ENCODE data around the gene EFNA2.

Gene EFNA2

GRCh38 chr19:1284979-1285736, 515 bp upstream of the EFNA2 start:
- FAIRE-seq: no peak

- no peak for FAIRE-seq
These were observed 1.0 kb downstream of the EFNA2 start for GRCh38 chr19:1286487-1287353.

- no peak for FAIRE-seq
These were observed 1.9 kb downstream of the EFNA2 start for GRCh38 chr19:1287354-1288225.

GRCh38 chr19:1288226-1288612, 2.5 kb downstream of the EFNA2 start:
- FAIRE-seq: no peak

DNA sequence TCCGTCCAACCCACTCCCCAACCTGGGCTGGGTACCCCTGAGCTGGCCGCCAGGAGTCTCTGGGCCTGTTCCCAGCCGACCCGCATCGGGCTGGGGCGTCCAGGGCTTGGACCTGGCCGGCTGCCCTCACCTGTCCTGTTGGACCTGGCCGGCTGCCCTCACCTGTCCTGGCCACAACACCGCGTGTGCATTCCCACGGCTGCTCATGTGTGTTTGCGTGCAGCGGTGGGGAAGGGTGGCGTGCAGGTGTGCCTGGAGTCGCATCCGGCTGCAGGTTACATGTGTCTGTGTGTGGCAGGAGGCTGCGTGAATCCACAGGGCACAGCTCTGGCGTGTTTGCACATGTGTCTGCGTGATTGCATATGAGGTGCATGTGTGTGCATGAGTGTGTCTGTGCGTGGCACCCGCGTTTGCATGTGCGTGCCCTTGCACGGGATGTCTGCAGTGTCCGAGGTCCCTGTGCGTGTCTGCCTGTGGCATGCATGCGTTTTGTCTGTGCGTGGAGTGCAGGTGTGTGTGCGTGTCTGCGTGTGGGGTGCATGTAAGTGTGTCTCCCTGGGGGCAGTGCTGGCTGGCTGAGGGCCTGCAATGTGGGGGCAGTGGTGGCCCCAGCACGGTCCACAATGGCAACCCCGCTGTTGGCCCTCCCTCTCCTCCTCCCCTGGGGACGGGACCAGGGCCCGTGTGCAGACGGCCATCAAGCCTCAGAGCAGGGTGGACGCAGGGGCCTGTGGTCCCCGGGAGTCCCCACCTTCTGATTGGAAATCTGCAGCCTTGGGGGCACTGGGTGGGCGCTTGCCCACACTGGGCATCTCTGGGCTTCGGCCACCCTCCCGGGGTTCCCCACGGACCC, 3.4 kb downstream of the EFNA2 start:
- FAIRE-seq: no peak

GRCh38 chr19:1289686-1290025, 4.0 kb downstream of the EFNA2 start:
- no peak for FAIRE-seq

DNA sequence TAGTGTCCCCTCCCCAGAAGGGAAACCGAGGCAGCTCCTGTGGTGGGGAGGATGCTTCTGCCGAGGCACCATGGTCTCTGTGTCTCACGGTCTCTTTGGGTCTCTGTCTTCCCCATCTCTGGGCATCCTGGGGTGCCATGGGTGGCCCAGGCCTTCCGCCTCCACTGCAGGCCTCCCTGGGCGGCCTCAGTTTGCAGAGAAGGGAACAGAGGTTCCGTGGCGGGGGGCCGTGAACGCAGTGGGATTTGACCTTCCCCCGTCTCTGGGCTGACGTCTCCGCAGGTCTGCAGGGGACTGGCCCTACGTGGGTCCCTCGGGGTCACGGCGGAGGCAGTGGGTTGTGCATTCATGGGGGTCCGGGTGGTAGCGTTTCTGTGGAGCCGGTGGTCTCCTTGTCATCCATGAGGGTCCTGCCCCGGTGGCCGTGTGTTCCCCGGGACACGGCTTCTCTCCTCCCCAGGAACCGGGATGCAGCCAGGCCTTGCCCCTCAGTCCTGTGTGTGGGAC, 4.6 kb downstream of the EFNA2 start:
- FAIRE-seq: no peak

- FAIRE-seq: no peak
These were observed 5.3 kb downstream of the EFNA2 start for GRCh38 chr19:1290703-1291651.

DNA sequence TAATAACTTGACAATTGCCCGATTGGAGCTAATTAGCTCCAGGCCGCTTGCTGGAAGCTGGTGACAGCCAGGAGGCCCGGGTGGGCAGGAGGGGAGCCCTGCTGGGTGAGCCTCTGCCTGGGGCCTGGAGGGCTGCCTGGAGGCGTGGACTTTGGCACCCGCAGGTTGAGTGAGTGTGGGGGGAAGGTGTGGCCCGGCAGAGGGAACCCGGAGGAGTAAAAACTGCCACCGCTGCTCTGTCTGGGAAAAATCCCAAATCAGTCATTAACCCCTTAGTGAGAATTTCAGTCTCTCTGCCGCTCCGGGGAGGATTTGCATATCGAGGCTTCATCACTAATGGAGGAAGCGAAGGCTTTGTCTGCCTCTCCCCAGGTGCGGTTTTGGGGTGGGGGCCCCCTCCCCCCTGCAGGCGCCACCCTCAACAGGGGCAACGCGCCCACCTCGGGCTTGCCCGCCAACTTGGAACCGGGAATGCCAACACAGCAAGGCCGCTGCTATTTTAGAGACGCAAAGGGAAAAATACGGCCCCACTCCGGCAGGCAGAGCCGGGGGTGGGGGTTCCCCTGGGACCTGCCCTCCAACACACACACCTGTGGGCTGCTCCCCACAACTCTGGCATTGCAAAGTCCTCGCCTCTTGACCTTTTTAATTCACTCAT, 6.2 kb downstream of the EFNA2 start:
- FAIRE-seq: no peak

DNA sequence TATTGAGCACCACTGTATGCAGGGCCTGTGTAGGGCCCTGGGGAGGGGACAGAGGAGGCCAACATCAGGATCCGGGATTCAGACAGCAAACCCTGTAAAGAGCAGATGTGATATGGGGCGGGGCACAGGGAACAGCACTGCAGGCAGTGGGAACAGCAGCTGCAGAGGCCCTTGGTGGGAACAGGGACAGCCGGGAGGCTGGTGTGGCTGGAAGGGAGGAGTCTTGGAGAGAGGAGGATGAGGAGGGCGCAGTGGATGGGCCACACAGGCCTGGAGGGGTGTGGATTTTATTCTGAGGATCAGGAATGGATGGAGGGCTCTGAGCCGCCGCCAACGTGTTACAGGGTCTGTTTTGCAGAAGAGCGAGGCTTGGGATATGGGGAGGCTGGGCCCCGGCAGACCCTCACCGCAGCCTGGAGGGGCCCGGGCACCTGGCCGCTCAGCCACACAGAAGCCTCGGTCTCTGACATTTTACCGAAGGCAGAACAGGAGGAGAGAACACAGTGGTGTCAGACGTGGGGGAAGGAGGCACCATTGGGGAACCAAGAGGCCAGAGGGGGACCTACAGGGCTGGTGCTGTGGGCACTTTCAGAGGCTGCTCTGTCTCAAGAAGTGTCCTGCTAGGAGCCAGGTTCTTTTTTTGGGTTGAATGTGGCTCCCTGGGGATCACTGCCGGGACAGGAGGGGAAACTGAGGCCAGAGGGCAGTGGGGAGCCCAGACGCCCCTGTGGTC, 6.9 kb downstream of the EFNA2 start:
- no peak for FAIRE-seq

GRCh38 chr19:1293782-1294604, 8.3 kb downstream of the EFNA2 start:
- FAIRE-seq: no peak

DNA sequence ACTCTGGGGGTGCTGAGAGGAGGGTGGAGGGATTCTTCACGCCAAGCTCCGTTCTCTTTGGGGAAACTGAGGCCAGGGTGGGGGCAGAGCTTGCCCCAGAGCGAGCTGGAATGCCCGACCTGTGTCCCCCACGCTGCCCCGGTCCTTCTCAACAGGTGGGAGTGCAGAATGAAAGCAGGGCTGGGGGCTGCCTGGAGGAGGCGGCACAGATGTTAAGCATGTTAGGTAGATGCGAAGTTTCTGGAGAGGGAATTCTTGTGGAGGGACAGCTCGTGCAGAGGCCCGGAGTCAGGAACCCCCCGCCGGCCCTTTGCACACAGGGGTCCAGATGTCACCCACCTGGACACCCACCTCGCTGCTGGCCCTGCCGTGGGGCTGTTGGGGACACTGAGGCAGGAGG, 9.0 kb downstream of the EFNA2 start:
- no peak for FAIRE-seq

DNA sequence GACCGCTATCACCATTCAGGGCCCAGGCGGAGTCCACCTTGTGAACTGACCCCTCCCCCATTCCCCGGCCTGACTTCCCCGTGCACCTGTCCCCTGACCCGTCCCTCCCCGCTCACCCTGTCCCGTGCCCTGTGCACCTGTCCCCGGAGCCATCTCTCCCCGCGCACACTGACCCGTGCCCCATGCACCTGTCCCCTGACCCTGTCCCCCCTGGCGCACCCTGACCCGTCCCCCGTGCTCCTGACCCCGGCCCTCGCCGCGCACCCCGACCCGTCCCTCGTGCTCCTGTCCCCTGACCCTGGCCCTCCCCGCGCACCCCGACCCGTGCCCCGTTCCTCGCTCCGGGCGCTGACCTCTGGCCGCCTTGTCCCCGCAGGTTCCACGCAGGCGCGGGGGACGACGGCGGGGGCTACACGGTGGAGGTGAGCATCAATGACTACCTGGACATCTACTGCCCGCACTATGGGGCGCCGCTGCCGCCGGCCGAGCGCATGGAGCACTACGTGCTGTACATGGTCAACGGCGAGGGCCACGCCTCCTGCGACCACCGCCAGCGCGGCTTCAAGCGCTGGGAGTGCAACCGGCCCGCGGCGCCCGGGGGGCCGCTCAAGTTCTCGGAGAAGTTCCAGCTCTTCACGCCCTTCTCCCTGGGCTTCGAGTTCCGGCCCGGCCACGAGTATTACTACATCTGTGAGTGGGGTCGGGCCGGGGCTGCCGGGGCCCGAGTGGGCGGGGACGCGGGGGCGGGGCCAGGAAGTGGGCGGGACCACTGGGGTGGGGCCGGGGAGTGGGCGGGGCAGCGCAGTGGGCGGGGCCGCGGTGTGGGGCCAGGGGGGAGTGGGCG, 9.7 kb downstream of the EFNA2 start:
- FAIRE-seq: no peak

DNA sequence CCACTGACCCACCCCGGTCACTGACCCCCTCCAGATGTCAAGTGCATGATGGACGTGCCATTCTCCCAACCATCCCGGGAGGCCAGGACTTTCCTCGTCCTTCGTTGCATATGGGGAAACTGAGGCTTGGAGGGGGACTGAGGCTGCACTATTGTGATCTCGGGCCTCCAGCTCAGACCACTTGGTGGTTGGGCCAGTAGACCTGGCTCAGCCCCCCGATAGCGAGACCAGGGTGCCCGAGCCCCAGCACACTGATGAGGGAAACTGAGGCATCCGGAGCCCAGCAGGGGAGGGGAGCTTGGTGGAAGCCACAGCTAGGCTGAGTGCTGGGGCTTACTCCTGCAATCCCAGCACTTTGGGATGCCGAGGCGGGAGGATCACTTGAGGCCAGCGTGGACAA, 10.4 kb downstream of the EFNA2 start:
- FAIRE-seq: no peak

DNA sequence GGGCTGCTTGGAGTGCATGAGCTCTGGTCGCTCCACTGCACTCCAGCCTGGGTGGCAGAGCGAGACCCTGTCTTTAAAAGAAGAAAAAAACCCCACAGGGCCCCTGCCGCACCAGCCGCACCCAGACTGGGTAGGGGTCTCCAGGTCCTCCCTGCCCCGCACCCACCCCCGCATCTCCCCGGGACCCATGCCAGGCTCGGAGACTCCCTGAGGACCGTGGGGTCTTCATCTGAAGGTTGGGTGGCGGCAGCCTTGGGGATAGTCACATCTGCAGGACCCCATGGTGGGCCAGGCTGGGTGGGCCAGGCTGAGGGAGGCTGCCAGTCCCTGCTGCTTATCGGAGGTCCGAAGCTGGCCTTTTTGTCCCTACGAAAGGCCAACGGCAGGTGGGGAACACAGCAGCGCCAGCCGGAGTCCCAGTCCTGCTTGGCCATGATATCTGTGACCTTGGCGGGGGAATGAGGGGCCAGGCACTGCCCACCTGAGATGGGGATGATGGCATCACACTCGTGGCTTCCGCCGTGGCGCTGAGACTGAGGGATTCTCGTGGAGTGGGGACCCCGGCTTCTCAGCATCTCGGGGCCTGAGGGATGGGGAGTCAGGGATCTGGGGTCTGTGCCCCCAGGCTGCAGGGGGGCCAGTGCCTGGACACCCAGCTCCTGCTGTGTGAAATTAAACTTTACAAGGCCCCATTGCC, 11.1 kb downstream of the EFNA2 start:
- FAIRE-seq: no peak

DNA sequence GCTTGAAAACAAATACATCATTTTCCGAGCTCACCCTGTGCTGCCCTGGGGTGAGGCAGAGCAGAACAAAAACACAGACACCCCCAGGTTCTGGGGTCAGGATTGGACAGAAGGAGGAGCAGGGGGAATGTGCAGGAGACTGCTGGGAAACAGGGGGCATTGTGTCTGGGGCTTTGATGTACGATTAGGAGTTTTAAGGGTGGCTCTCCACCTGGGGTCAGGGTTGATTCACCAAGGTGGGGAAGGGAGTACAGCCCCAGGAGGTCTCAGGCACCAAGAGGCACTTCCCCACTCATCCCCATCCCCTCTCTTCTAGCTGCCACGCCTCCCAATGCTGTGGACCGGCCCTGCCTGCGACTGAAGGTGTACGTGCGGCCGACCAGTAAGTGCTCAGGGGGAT, 12.6 kb downstream of the EFNA2 start:
- no peak for FAIRE-seq

- no peak for FAIRE-seq
These were observed 14.1 kb downstream of the EFNA2 start for GRCh38 chr19:1299801-1300200.
